DOHH2 (cell line): ENCODE measurements around the gene SORBS1.

Experiments
- H3F3A ChIP-seq: fragments of 200-600 bp; sonication (generic), shearing (Covaris generic); 2 replicates; pipeline ENCODE4 v1.6.0; 2016; ENCODE audit warnings: antibody characterized with exemption, mild to moderate bottlenecking; ENCODE audit not compliant: control insufficient read depth, insufficient read depth
- H3K27ac ChIP-seq: fragments of 200-600 bp; sonication (generic); 2 replicates; pipeline ENCODE4 v1.5.1; 2014; ENCODE audit warnings: low read depth, mild to moderate bottlenecking, low read length, moderate library complexity
- H3K27me3 ChIP-seq: fragments of 200-600 bp; sonication (generic); 2 replicates; pipeline ENCODE4 v1.6.1; 2014; ENCODE audit warnings: mild to moderate bottlenecking, low read length, mixed read lengths; ENCODE audit not compliant: control insufficient read depth
- H3K36me3 ChIP-seq: fragments of 200-600 bp; sonication (generic); 2 replicates; pipeline ENCODE4 v1.6.1; 2014; ENCODE audit warnings: mild to moderate bottlenecking, low read length, moderate library complexity, mixed read lengths; ENCODE audit not compliant: control insufficient read depth
- H3K4me1 ChIP-seq: fragments of 200-600 bp; sonication (generic); 2 replicates; pipeline ENCODE4 v1.6.1; 2014; ENCODE audit warnings: mild to moderate bottlenecking, low read length, mixed read lengths; ENCODE audit not compliant: control insufficient read depth
- H3K4me2 ChIP-seq: fragments of 200-600 bp; sonication (generic); 2 replicates; pipeline ENCODE4 v1.6.0; 2014; ENCODE audit warnings: mild to moderate bottlenecking, low read length, moderate library complexity
- H3K4me3 ChIP-seq: fragments of 200-600 bp; sonication (generic); 2 replicates; pipeline ENCODE4 v1.5.1; 2014; ENCODE audit warnings: mild to moderate bottlenecking, low read length, mixed read lengths
- H3K79me2 ChIP-seq: fragments of 200-600 bp; sonication (generic); 2 replicates; pipeline ENCODE4 v1.6.1; 2014; ENCODE audit warnings: mild to moderate bottlenecking, low read length, mixed read lengths; ENCODE audit not compliant: control insufficient read depth
- H3K9me2 ChIP-seq: fragments of 200-600 bp; sonication (generic); replicated peaks from 2 replicates; pipeline ENCODE4 v1.6.1; 2014; ENCODE audit warnings: mild to moderate bottlenecking, low read length, mixed read lengths; ENCODE audit not compliant: control insufficient read depth
- H3K9me3 ChIP-seq: fragments of 200-600 bp; sonication (generic); 2 replicates; pipeline ENCODE4 v1.6.1; 2014; ENCODE audit warnings: antibody characterized with exemption, low read length, mixed read lengths; ENCODE audit not compliant: control insufficient read depth, insufficient read depth
- H4K20me1 ChIP-seq: fragments of 200-600 bp; sonication (generic); 2 replicates; pipeline ENCODE4 v1.6.0; 2014; ENCODE audit warnings: low read depth, mild to moderate bottlenecking, antibody characterized with exemption, low read length, moderate library complexity; ENCODE audit not compliant: control insufficient read depth, insufficient read depth
- EZH2phosphoT487 ChIP-seq: fragments of 200-600 bp; sonication (generic); IDR thresholded peaks from 2 replicates; pipeline ENCODE4 v1.6.1; 2017; ENCODE audit warnings: borderline replicate concordance, mild to moderate bottlenecking, antibody characterized with exemption, low read length, moderate library complexity, mixed read lengths
- TF ChIP-seq, protein P1 (sequence below): fragments of 200-600 bp; sonication (generic); IDR thresholded peaks from one replicate; pipeline ENCODE4 v1.5.1; 2014; ENCODE audit warnings: antibody characterized with exemption, mild to moderate bottlenecking, low read depth, low read length; ENCODE audit not compliant: poor library complexity, severe bottlenecking

The SORBS1 gene

DNA sequence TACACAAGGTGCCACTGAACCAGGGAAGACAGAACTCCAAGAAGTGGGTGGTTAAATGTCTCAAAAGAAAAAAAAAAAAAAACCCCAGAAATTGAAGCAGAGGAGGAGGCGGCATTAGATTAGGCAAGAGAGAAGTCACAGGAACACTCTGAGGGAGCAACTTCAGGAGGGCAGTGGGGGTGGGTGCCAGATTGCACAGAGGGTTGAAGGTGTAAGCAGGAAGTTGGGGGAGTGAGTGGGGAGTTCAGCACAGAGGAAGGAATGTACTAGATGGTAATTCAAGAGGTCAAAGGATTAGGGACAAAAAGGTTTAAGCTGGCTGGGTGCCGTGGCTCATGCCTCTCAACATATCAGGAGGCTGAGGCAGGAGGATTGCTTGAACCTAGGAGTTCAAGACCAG, 160.4 kb downstream of the SORBS1 start:
- no peaks in the 10 kb centered on the region for H3F3A ChIP-seq
- no peak overlapping the region for H3K4me2 ChIP-seq
- no peaks in the 10 kb centered on the region for H3K4me1 ChIP-seq
- no peaks in the 10 kb centered on the region for H3K36me3 ChIP-seq
- no peaks in the 10 kb centered on the region for H3K9me3 ChIP-seq
- H3K79me2 ChIP-seq: no peaks in the 10 kb centered on the region
- TF ChIP-seq, protein P1, sequence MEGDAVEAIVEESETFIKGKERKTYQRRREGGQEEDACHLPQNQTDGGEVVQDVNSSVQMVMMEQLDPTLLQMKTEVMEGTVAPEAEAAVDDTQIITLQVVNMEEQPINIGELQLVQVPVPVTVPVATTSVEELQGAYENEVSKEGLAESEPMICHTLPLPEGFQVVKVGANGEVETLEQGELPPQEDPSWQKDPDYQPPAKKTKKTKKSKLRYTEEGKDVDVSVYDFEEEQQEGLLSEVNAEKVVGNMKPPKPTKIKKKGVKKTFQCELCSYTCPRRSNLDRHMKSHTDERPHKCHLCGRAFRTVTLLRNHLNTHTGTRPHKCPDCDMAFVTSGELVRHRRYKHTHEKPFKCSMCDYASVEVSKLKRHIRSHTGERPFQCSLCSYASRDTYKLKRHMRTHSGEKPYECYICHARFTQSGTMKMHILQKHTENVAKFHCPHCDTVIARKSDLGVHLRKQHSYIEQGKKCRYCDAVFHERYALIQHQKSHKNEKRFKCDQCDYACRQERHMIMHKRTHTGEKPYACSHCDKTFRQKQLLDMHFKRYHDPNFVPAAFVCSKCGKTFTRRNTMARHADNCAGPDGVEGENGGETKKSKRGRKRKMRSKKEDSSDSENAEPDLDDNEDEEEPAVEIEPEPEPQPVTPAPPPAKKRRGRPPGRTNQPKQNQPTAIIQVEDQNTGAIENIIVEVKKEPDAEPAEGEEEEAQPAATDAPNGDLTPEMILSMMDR: no peak
- no peak for TF ChIP-seq EZH2phosphoT487
- H3K27me3 ChIP-seq: peaks cover 1% of the 10 kb centered on the region; the same call in 1 of the 2 replicates
- no peaks in the 10 kb centered on the region for H4K20me1 ChIP-seq
- no peaks in the 10 kb centered on the region for H3K9me2 ChIP-seq
- no peak overlapping the region for H3K4me3 ChIP-seq
- H3K27ac ChIP-seq: no peak overlapping the region

DNA sequence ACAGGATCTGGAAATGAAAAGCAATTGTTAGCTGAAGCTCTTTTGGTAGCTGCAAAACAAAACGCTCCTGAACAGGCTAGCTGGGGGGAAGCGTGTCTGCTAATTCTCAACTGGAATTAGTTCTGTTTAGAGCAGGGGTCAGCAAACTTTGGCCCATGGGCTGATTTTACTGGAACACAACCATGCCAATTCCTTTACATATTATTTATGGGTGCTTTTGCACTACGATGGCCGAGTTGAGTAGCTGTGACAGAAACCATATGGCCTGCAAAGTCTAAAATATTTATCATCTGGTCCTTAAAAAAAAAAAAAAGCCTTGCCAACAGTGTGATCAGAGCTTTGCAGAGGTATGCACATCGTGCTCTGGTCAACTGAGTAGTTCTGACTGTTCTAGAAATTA, 162.0 kb downstream of the SORBS1 start:
- no peaks in the 10 kb centered on the region for H3K79me2 ChIP-seq
- TF ChIP-seq, protein P1: no peak
- TF ChIP-seq EZH2phosphoT487: no peak
- H4K20me1 ChIP-seq: no peaks in the 10 kb centered on the region
- H3K36me3 ChIP-seq: no peaks in the 10 kb centered on the region
- no peaks in the 10 kb centered on the region for H3K4me1 ChIP-seq
- H3F3A ChIP-seq: no peaks in the 10 kb centered on the region
- H3K9me2 ChIP-seq: no peaks in the 10 kb centered on the region
- H3K9me3 ChIP-seq: no peaks in the 10 kb centered on the region
- no peak overlapping the region for H3K4me3 ChIP-seq
- no peak overlapping the region for H3K27ac ChIP-seq
- H3K4me2 ChIP-seq: no peak overlapping the region
- peaks cover 10% of the 10 kb centered on the region for H3K27me3 ChIP-seq

DNA sequence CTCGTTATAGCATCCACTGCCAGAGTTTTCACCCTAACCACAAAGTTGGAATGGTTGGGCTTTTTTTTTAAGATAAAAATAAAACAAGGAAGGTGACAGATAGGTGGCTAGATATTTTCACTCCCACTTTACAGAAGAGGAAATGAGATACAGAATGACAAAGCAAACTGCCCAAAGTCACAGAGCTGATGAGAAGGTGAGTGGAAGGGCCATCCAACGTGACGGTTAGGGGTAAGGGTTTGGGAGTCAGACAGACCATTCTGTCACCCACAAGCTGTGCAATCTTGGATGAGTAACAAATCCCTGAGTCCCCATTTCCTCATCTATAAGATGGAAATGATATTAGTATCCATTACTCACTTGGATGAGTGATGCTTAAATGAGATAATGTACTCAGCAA, 163.4 kb downstream of the SORBS1 start:
- Histone ChIP-seq H3K36me3 (no peaks in the 10 kb centered on the region), H3K9me2 (no peaks in the 10 kb centered on the region), H4K20me1 (no peaks in the 10 kb centered on the region), H3K4me2 (no peak overlapping the region), H3K27ac (no peak overlapping the region), H3F3A (no peaks in the 10 kb centered on the region), H3K79me2 (no peaks in the 10 kb centered on the region), H3K27me3 (peaks cover 22% of the 10 kb centered on the region), H3K9me3 (no peaks in the 10 kb centered on the region), H3K4me1 (no peaks in the 10 kb centered on the region), H3K4me3 (no peak overlapping the region)
- TF ChIP-seq, protein P1: no peak
- TF ChIP-seq EZH2phosphoT487: no peak
